PC-3 (cell line): ENCODE measurements around the gene KIF5A. TPM values are rescaled to one million over a fixed set of nuclear protein-coding genes. Genes with fewer than 3 reads are reported as not detected.

Experiments used
- ATAC-seq: fragments of 200-7000 bp; cut with Tn5 transposase; 2 replicates; pipeline ENCODE4 v1.9.1; 2020; ENCODE audit warnings: mild to moderate bottlenecking, moderate library complexity
- BruUV-seq: library from RNA; stranded (reverse); fragments of 400-500 nt; replicated peaks from 2 replicates; lab custom pipeline; 2021; lab: Mats Ljungman, UMichigan
- CTCF ChIA-PET: fragments of 300-600 bp; sonication (Branson Sonifier 250); formaldehyde crosslinking; loops from one replicate; lab custom pipeline; 2022; ENCODE audit warnings: antibody characterized with exemption; lab: Charles Lee
- POLR2A ChIA-PET: fragments of 300-600 bp; sonication (Branson Sonifier 250); formaldehyde crosslinking; loops from one replicate; lab custom pipeline; 2022; ENCODE audit warnings: antibody characterized with exemption; ENCODE audit not compliant: unreplicated experiment; lab: Charles Lee
- DNase-seq: peaks from one replicate; pipeline ENCODE4 v3.0.0-alpha.2; 2015
- H2AFZ ChIP-seq: fragments of 300-600 bp; sonication (generic); 2 replicates; pipeline ENCODE4 v1.6.0; 2016; ENCODE audit warnings: antibody characterized with exemption, low read length
- H3F3A ChIP-seq: fragments of 300-600 bp; sonication (generic); one replicate; pipeline ENCODE4 v1.6.0; 2017; ENCODE audit warnings: antibody characterized with exemption, low read length, control low read depth, mild to moderate bottlenecking; ENCODE audit not compliant: unreplicated experiment
- H3K27ac ChIP-seq: fragments of 300-600 bp; sonication (generic); 2 replicates; pipeline ENCODE4 v1.5.1; 2016; ENCODE audit warnings: mild to moderate bottlenecking, low read length
- H3K27me3 ChIP-seq: fragments of 300-600 bp; sonication (generic); 2 replicates; pipeline ENCODE4 v1.6.1; 2016; ENCODE audit warnings: low read length, mixed read lengths
- H3K36me3 ChIP-seq: fragments of 300-600 bp; sonication (generic); 2 replicates; pipeline ENCODE4 v1.6.1; 2016; ENCODE audit warnings: low read depth, mixed run types, low read length, mixed read lengths
- H3K4me1 ChIP-seq: fragments of 300-600 bp; sonication (generic); 2 replicates; pipeline ENCODE4 v1.5.1; 2016; ENCODE audit warnings: low read length; ENCODE audit not compliant: insufficient read depth
- H3K4me2 ChIP-seq: fragments of 300-600 bp; sonication (generic); 2 replicates; pipeline ENCODE4 v1.6.0; 2016; ENCODE audit warnings: low read length
- H3K4me3 ChIP-seq: fragments of 300-600 bp; sonication (generic); 2 replicates; pipeline ENCODE4 v1.5.1; 2016; ENCODE audit warnings: mild to moderate bottlenecking, low read length, mixed read lengths
- H3K79me2 ChIP-seq: fragments of 300-600 bp; sonication (generic); 2 replicates; pipeline ENCODE4 v1.6.1; 2017; ENCODE audit warnings: low read length, mixed read lengths
- H3K9ac ChIP-seq: fragments of 300-600 bp; sonication (generic); 2 replicates; pipeline ENCODE4 v1.6.0; 2016; ENCODE audit warnings: mild to moderate bottlenecking, low read length
- H3K9me2 ChIP-seq: fragments of 300-600 bp; sonication (generic); replicated peaks from 2 replicates; pipeline ENCODE4 v1.6.1; 2016; ENCODE audit warnings: mixed run types, low read length, mixed read lengths
- H3K9me3 ChIP-seq: fragments of 300-600 bp; sonication (generic); 2 replicates; pipeline ENCODE4 v1.6.1; 2016; ENCODE audit warnings: low read length, mixed read lengths
- H4K20me1 ChIP-seq: fragments of 300-600 bp; sonication (generic); 2 replicates; pipeline ENCODE4 v1.6.1; 2016; ENCODE audit warnings: low read length, mixed read lengths
- EZH2 ChIP-seq: fragments of 300-600 bp; sonication (generic); IDR thresholded peaks from one replicate; pipeline ENCODE4 v1.6.1; 2017; ENCODE audit warnings: antibody characterized with exemption, mild to moderate bottlenecking, low read length; ENCODE audit not compliant: unreplicated experiment
- EZH2phosphoT487 ChIP-seq: fragments of 300-600 bp; sonication (generic); IDR thresholded peaks from 2 replicates; pipeline ENCODE4 v1.6.1; 2018; ENCODE audit warnings: mild to moderate bottlenecking, antibody characterized with exemption, low read length, borderline replicate concordance
- intact Hi-C: fragments of 100-400 bp; cut with micrococcal nuclease; formaldehyde crosslinking; loops from 2 replicates; pipeline ENCODE4 v1.9.0; 2023
- total RNA-seq: library from RNA; depleted of rRNA; stranded (reverse); fragments of >200 nt; gene quantifications from 2 replicates; pipeline ENCODE4 v1.2.3, GENCODE V29; 2014
- TF ChIP-seq, protein P1 (sequence below): fragments of 300-600 bp; sonication (generic); conservative IDR thresholded peaks from 2 replicates; pipeline ENCODE4 v1.5.1; 2017; ENCODE audit warnings: antibody characterized with exemption, low read depth, mild to moderate bottlenecking, low read length

KIF5A gene
- total RNA-seq, 1 experiment from 2014 or later: not detected

DNA sequence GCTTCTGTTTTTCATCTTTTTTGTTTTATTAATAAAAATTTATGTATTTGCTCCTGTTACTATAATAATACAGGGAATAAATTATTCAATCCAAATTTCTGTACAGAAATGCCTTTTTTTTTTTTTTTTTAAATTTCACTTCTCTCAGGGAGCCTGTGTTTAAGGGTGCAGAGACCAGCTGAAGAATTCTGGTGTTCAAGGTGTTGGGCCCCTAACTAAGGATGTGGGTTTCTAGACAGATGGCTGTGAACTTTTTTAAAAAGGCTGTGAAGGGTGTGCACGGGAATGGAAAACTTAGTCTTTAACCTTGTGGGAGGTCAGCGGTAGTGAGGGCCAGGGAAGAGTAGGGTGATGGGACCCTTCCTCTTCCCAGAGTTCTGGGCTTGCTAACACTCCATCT, 53.5 kb downstream of the KIF5A start:
- ChIA-PET POLR2A (interaction anchor here (0.6 kb wide), 1 partner anchor 21 kb away, joined by 3 read pairs; no protein-coding TSS in a partner anchor), CTCF (interaction anchor here (0.6 kb wide), 1 partner anchor 11 kb away, joined by 5 read pairs; no protein-coding TSS in a partner anchor)
- Histone ChIP-seq H3K36me3 (peaks cover 19% of the 10 kb centered on the region), H3K9me2 (no peaks in the 10 kb centered on the region), H3K79me2 (no peaks in the 10 kb centered on the region), H2AFZ (no peak overlapping the region), H3K4me2 (0 out of 2 replicates have a peak overlapping the region, but pooled peaks have one; percentile 81), H3K27ac (no peak overlapping the region), H4K20me1 (no peaks in the 10 kb centered on the region), H3K4me1 (peaks cover 16% of the 10 kb centered on the region), H3K4me3 (no peak overlapping the region), H3K9me3 (no peaks in the 10 kb centered on the region), H3F3A (no peaks in the 10 kb centered on the region), H3K27me3 (no peaks in the 10 kb centered on the region), H3K9ac (no peak overlapping the region)
- BruUV-seq: no TSS peak
- DNase-seq: no peak
- TF ChIP-seq EZH2 (no peak), EZH2phosphoT487 (no peak)
- TF ChIP-seq, protein P1, sequence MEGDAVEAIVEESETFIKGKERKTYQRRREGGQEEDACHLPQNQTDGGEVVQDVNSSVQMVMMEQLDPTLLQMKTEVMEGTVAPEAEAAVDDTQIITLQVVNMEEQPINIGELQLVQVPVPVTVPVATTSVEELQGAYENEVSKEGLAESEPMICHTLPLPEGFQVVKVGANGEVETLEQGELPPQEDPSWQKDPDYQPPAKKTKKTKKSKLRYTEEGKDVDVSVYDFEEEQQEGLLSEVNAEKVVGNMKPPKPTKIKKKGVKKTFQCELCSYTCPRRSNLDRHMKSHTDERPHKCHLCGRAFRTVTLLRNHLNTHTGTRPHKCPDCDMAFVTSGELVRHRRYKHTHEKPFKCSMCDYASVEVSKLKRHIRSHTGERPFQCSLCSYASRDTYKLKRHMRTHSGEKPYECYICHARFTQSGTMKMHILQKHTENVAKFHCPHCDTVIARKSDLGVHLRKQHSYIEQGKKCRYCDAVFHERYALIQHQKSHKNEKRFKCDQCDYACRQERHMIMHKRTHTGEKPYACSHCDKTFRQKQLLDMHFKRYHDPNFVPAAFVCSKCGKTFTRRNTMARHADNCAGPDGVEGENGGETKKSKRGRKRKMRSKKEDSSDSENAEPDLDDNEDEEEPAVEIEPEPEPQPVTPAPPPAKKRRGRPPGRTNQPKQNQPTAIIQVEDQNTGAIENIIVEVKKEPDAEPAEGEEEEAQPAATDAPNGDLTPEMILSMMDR: no peak
- intact Hi-C loops: no loop called here
- ATAC-seq: no peak

DNA sequence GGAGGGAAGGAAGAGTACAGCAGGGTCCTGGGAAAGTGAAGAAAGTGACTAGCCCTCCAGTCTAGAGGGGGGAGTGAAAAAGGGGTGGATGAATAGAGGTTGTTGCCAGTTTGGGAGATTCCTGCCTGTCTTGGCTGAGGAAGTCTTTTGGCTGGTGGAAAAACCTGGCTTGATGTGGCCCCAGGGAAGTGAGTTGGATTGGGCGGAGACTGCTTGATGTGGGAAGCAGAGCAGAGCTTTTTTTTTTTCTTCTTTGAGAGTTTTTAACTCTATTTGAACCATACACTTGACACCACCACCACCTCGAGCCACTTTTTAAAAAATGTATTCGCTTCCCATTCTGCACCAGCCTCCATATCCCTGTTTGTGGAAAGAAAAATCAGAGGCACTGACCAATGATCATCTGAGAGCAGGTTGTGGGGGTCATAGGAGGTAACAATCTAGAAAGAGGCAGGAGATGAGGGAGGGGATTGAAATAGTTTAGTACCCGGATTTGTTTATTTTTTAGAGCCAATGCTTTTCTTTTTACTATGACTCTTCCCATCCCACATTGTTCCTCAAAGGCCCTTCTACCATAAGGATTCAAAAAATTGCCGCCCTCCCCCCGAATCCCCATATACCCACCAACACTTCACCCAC, 54.1 kb downstream of the KIF5A start:
- H3K36me3 ChIP-seq: peaks cover 15% of the 10 kb centered on the region
- H4K20me1 ChIP-seq: no peaks in the 10 kb centered on the region
- TSS peak; percentile 51 for BruUV-seq
- H3K9ac ChIP-seq: peak overlapping the region; percentile 74
- H2AFZ ChIP-seq: peak overlapping the region; percentile 81
- ChIA-PET CTCF (interaction anchor here (0.6 kb wide), 1 partner anchor 12 kb away, joined by 5 read pairs; no protein-coding TSS in a partner anchor), POLR2A (interaction anchor here (0.6 kb wide), 1 partner anchor 22 kb away, joined by 3 read pairs; no protein-coding TSS in a partner anchor)
- H3K4me3 ChIP-seq: peak overlapping the region; percentile 81
- no peaks in the 10 kb centered on the region for H3K27me3 ChIP-seq
- intact Hi-C loops: no loop called here
- peak; percentile 52 for ATAC-seq
- H3K79me2 ChIP-seq: no peaks in the 10 kb centered on the region
- no peak overlapping the region for H3K27ac ChIP-seq
- no peaks in the 10 kb centered on the region for H3F3A ChIP-seq
- no peaks in the 10 kb centered on the region for H3K9me2 ChIP-seq
- DNase-seq: peak; percentile 62
- H3K4me1 ChIP-seq: peaks cover 16% of the 10 kb centered on the region
- TF ChIP-seq EZH2: no peak
- TF ChIP-seq, protein P1: no peak
- no peak for TF ChIP-seq EZH2phosphoT487
- peak overlapping the region; percentile 81 for H3K4me2 ChIP-seq
- no peaks in the 10 kb centered on the region for H3K9me3 ChIP-seq

DNA sequence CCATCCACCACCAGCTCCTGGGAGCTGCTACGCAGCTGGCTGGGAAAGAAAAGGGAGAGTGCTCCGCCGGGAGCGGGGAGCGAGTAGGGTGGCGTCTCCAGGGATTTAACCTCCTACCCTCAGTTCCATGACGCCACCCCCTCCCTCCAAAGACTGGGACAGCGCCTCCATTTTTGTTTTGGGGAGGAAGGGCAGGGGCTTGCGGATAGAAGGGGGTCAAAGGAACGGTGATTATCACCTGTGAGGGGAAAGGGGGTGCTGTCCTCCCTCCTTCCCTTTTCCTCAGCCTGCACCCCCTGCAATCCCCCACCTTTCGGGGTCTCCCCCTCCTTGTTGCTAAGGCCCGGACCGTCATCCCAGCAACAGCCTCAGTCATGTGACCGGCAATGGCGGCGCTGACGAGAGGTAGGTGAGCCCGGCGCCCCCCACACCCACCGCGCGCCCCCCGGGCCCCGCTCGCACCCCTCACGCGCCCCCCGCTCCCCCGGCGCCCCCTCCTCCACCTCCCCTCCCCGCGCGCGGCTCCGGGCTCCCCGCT, 54.7 kb downstream of the KIF5A start, which contains the start of gene DTX3:
Gene DTX3 (plus strand): TSS at position 371 of the 538 bp plus-strand sequence. CDS start 1,694 bp downstream, outside the sequence.
- intact Hi-C loops: no loop called here
- TF ChIP-seq EZH2phosphoT487 (no peak), EZH2 (no peak)
- TF ChIP-seq, protein P1: no peak
- POLR2A ChIA-PET: no interaction called here
- CTCF ChIA-PET: no interaction called here
- Histone ChIP-seq H3K4me3 (peak within 1 kb of the TSS; percentile 81), H3K9me2 (no peaks in the 10 kb centered on the region), H3K9me3 (no peaks in the 10 kb centered on the region), H3K4me1 (peaks cover 16% of the 10 kb centered on the region), H3K4me2 (peak within 1 kb of the TSS; percentile 81), H3K27ac (no peak within 1 kb of the TSS), H3K79me2 (no peaks in the 10 kb centered on the region), H4K20me1 (no peaks in the 10 kb centered on the region), H3K36me3 (peaks cover 10% of the 10 kb centered on the region; the same call in 1 of the 2 replicates), H3K9ac (peak within 1 kb of the TSS; percentile 74), H3K27me3 (no peaks in the 10 kb centered on the region), H2AFZ (peak within 1 kb of the TSS; percentile 81), H3F3A (no peaks in the 10 kb centered on the region)
- no TSS peak for BruUV-seq
- DNase-seq (no peak), ATAC-seq (peak; percentile 55)
